Pancreas (tissue), 10 donors: ENCODE data around the gene TMEM128. TPM values are rescaled to one million over a fixed set of nuclear protein-coding genes. Genes with fewer than 3 reads are reported as not detected.
"Not testable (repeated sequence)": the region's sequence is repeated elsewhere in the genome, so short reads cannot be mapped to it uniquely, and the experiment has no call there.

Experiments
- ATAC-seq, 4 donors: fragments of 200-7000 bp; cut with Tn5 transposase; one replicate each; pipeline versions ENCODE4 v1.8.0 to v1.9.1; 2020; ENCODE audit warnings: mild to moderate bottlenecking in 4 of 4, moderate library complexity in 4 of 4
- DNase-seq, 6 donors: peaks; one replicate each; pipeline ENCODE4 v3.0.0-alpha.2; 2020
- FAIRE-seq: peaks from 2 replicates; lab custom pipeline; 2012; peaks lifted over from hg19 to GRCh38; lab: Jason Lieb, UNC
- H3K27ac ChIP-seq, 4 donors: fragments of 200-600 bp; sonication (generic); 1 replicate in 3 of 4; 2 replicates in 1 of 4; pipeline versions ENCODE4 v1.5.0 to v1.8.0; 2020
- H3K27me3 ChIP-seq, 4 donors: fragments of 200-600 bp; one replicate each; pipeline ENCODE4 v1.8.0; 2021
- H3K36me3 ChIP-seq, 3 donors: fragments of 200-600 bp; sonication (generic) in 1 of 3; one replicate each; pipeline versions ENCODE4 v1.5.0 to v1.8.0; 2020 to 2021
- H3K4me1 ChIP-seq, 3 donors: fragments of 200-600 bp; one replicate each; pipeline ENCODE4 v1.8.0; 2021
- H3K4me3 ChIP-seq, 4 donors: fragments of 200-600 bp; sonication (generic) in 2 of 4; one replicate each; pipeline versions ENCODE4 v1.5.0 to v1.8.0; 2020 to 2021
- H3K9me3 ChIP-seq, 4 donors: fragments of 200-600 bp; one replicate each; pipeline ENCODE4 v1.8.0; 2021
- CTCF ChIP-seq, 4 donors: fragments of 200-600 bp; sonication (generic) in 3 of 4; IDR thresholded peaks; one replicate each; pipeline versions ENCODE4 v1.5.0 to v1.8.0; 2021; ENCODE audit warnings: antibody characterized with exemption in 4 of 4
- WGBS, 2 donors: extraction: QIAGEN DNeasy Blood & Tissue Kit; methylation state at CpG; one replicate each; pipeline ENCODE4 v1.1.7; 2013; 5-methylcytosine and 5-hydroxymethylcytosine counted together
- intact Hi-C, 3 donors: fragments of 100-400 bp; cut with DNase I; formaldehyde crosslinking; loops; one replicate each; pipeline versions ENCODE4 v1.11.1 to v1.14.2; 2022
- polyA plus RNA-seq, 2 donors: library from polyadenylated mRNA; stranded (reverse); fragments of 200-250 nt; gene quantifications; one replicate each; pipeline ENCODE4 v1.2.3, GENCODE V29; 2013
- total RNA-seq, 6 donors: library from RNA; stranded (reverse); fragmentation: NEBNext Ultra II Directional in 4 of 6; extraction: Animal tissue kit (Norgen Biotek cat#: 25700) in 4 of 6; gene quantifications; one replicate each; pipeline versions ENCODE4 v1.2.1 to v1.2.4, GENCODE V29; 2021 to 2023
- donor health status: healthy with polysubstance abuse.
- donor health status: DM: no; HTN: no; CAD: no; lungs with moderate emphysema.
- donor health status: DM: no; HTN: no; CAD: no.
- donor health status: control.
- donor health status: control.
- donor health status: Bipolar disorder and iron deficiency.
- donor health status: DM: yes; HTN: yes; CAD: no.
- donor health status: DM: no; HTN: no; CAD: no.
- donor health status: DM: no; HTN: no; CAD: no.
- donor health status: DM: yes; HTN: yes; CAD: no.

The TMEM128 gene
- total and polyA plus RNA-seq, 8 donors = 6.5 to 23.3 (median 9.0) TPM

- H3K4me1 ChIP-seq = peaks cover 5 to 9% (median 6%) of the 10 kb centered on the region in 3 donors
- peak overlapping the region; percentile 73 to 89 (median 77) for H3K4me3 ChIP-seq
- DNase-seq = no peak
- intact Hi-C loops = no loop called here
- peak in 1 of 4 donors; percentile 3 for ATAC-seq
- H3K9me3 ChIP-seq = no peaks in the 10 kb centered on the region
- peaks cover 0 to 13% (median 2%) of the 10 kb centered on the region in 3 donors for H3K36me3 ChIP-seq
- FAIRE-seq = no peak
- 6 to 8% methylated on average over 10 of the region's 10 CpGs for WGBS, 2 donors
- peaks cover 0 to 6% (median 0%) of the 10 kb centered on the region in 4 donors for H3K27me3 ChIP-seq
- TF ChIP-seq CTCF (IDR thresholded peaks at IDR 0.05) = no peak
- H3K27ac ChIP-seq = peak overlapping the region; percentile 82 to 95 (median 89)
Measured at GRCh38 chr4:4248885-4249203, 821 bp upstream of the TMEM128 start.

DNA sequence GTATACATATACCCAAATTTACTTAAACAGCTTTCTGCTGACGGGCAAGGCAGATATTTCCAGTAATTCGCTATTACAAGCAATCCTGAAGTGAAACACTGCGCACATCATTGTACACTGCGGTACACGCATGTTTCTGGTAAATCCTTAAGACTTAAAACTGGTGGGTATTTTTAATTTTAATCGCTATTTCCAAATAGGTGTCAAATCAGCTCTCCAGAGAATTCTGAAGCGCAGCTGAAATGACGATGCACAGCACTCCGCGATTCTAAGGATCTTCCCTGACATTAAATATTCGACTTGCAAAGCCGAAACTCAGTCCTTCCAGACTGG is 361 bp downstream of the TMEM128 start:
- DNase-seq = no peak
- H3K9me3 ChIP-seq = no peaks in the 10 kb centered on the region
- intact Hi-C loops = no loop called here
- peaks cover 0 to 21% (median 3%) of the 10 kb centered on the region in 3 donors for H3K36me3 ChIP-seq
- peaks cover 0 to 6% (median 0%) of the 10 kb centered on the region in 4 donors for H3K27me3 ChIP-seq
- H3K4me1 ChIP-seq = peaks cover 5 to 9% (median 6%) of the 10 kb centered on the region in 3 donors
- peak overlapping the region; percentile 82 to 95 (median 89) for H3K27ac ChIP-seq
- peak overlapping the region; percentile 73 to 89 (median 77) for H3K4me3 ChIP-seq
- 1% methylated on average over 12 of the region's 12 CpGs for WGBS, 2 donors
- FAIRE-seq = no peak
- TF ChIP-seq CTCF (IDR thresholded peaks at IDR 0.05) = no peak
- ATAC-seq = peak; percentile 2 to 5 (median 3)

GRCh38 chr4:4245172-4245571 is 2.9 kb downstream of the TMEM128 start:
- Histone ChIP-seq H3K27me3 (no peaks in the 10 kb centered on the region), H3K4me1 (peaks cover 5 to 9% (median 6%) of the 10 kb centered on the region in 3 donors), H3K36me3 (peaks cover 3 to 26% (median 6%) of the 10 kb centered on the region in 3 donors), H3K9me3 (no peaks in the 10 kb centered on the region), H3K4me3 (no peak overlapping the region), H3K27ac (no peak overlapping the region)
- intact Hi-C loops = no loop called here
- no peak for DNase-seq
- no peak for ATAC-seq
- TF ChIP-seq CTCF (IDR thresholded peaks at IDR 0.05) = no peak
- WGBS, 2 donors = 96 to 97% methylated on average over 1 of the region's 1 CpG
- no peak for FAIRE-seq

DNA sequence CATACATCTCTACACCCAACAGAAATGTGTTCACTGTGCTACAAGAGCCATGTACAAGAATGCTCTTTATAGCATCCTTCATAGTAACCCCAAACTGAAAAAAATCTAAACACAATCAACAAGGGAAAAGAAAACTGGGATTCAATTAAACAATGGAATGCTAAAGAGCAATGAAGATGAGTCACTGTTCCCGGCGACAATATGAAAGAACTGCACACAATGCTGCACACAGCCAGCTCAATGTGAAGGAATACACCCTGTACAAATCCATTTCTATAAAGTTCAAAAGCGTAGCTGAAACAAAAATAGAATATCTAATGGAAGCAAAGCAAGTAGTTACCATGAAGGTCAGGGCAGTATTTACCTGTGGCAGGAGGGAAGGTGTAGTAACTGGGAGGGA is 8.5 kb downstream of the TMEM128 start:
- FAIRE-seq, ATAC-seq, H3K4me3 ChIP-seq, H3K27me3 ChIP-seq, H3K9me3 ChIP-seq, H3K27ac ChIP-seq, intact Hi-C loops, DNase-seq, H3K4me1 ChIP-seq: not testable (repeated sequence)
- peaks cover 5 to 41% (median 6%) of the 10 kb centered on the region in 3 donors for H3K36me3 ChIP-seq
- WGBS, 2 donors = 93 to 99% methylated on average over 3 of the region's 3 CpGs

DNA sequence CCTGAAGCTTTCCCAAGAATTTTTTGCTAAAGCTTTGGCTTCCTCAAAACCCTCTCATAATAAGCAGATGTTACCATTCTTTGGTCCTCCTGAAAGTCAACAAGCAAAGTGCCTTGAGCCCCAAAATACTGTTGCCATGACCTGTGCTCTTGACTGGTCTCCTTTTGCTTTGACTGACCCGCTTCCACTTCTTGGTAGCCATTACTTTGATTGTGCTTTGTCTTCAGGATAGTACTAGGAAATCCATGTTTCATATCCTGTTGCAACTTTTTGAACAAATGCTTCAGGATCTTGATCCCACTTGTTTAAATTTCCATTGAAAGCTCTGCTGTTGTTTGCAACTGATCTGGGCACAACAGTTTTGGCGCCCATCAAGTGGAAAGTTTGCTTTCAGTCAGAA is 14.4 kb downstream of the TMEM128 start:
- Histone ChIP-seq H3K4me1 (no peaks in the 10 kb centered on the region), H3K9me3 (no peaks in the 10 kb centered on the region), H3K4me3 (no peak overlapping the region), H3K27ac (no peak overlapping the region), H3K36me3 (peaks cover 0 to 11% (median 3%) of the 10 kb centered on the region in 3 donors), H3K27me3 (no peaks in the 10 kb centered on the region)
- TF ChIP-seq CTCF (IDR thresholded peaks at IDR 0.05) = no peak
- 93 to 98% methylated on average over 2 of the region's 2 CpGs for WGBS, 2 donors
- DNase-seq (no peak), ATAC-seq (no peak), FAIRE-seq (no peak)
- intact Hi-C loops = no loop called here
